ENCODE data around the gene RNU5B-1. TPM values are rescaled to one million over a fixed set of nuclear protein-coding genes. Genes with fewer than 3 reads are reported as not detected.

Gene RNU5B-1
- total and polyA plus RNA-seq, 2 donors from 2014 or later, result 54.0 TPM; not detected in 1

- H3K27me3 ChIP-seq (ENCODE audit: control insufficient read depth, insufficient read depth, low read length), result no peaks in the 10 kb centered on the region
- peaks cover 0 to 5% (median 0%) of the 10 kb centered on the region in 3 donors for H3K4me1 ChIP-seq (ENCODE audit: control insufficient read depth in 2 of 3, insufficient read depth in 2 of 3, low read depth in 1 of 3, low read length in 3 of 3)
- no peak overlapping the region for H3K27ac ChIP-seq (ENCODE audit: low read depth in 2 of 2, low read length in 2 of 2)
- H3K9ac ChIP-seq (ENCODE audit: low read length in 3 of 3), result no peak overlapping the region
- TF ChIP-seq, protein P1, sequence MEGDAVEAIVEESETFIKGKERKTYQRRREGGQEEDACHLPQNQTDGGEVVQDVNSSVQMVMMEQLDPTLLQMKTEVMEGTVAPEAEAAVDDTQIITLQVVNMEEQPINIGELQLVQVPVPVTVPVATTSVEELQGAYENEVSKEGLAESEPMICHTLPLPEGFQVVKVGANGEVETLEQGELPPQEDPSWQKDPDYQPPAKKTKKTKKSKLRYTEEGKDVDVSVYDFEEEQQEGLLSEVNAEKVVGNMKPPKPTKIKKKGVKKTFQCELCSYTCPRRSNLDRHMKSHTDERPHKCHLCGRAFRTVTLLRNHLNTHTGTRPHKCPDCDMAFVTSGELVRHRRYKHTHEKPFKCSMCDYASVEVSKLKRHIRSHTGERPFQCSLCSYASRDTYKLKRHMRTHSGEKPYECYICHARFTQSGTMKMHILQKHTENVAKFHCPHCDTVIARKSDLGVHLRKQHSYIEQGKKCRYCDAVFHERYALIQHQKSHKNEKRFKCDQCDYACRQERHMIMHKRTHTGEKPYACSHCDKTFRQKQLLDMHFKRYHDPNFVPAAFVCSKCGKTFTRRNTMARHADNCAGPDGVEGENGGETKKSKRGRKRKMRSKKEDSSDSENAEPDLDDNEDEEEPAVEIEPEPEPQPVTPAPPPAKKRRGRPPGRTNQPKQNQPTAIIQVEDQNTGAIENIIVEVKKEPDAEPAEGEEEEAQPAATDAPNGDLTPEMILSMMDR (IDR thresholded peaks at IDR 0.05; ENCODE audit: borderline replicate concordance, extremely low read depth, insufficient read depth), result no peak
- H3K9me3 ChIP-seq (ENCODE audit: control insufficient read depth in 2 of 3, insufficient read depth in 1 of 3, low read length in 3 of 3), result no peaks in the 10 kb centered on the region
- intact Hi-C loops (cut with DNase I), result no loop called here
- no peaks in the 10 kb centered on the region for H3K36me3 ChIP-seq (ENCODE audit: control insufficient read depth in 2 of 3, insufficient read depth in 3 of 3, low read length in 3 of 3)
- DNase-seq, result peak in 1 of 5 donors; percentile 59
- H3K4me3 ChIP-seq (ENCODE audit: low read length in 3 of 3), result no peak overlapping the region
- no peak for FAIRE-seq
Observed at GRCh38 chr15:65329984-65330735, 25.7 kb downstream of the RNU5B-1 start.

DNA sequence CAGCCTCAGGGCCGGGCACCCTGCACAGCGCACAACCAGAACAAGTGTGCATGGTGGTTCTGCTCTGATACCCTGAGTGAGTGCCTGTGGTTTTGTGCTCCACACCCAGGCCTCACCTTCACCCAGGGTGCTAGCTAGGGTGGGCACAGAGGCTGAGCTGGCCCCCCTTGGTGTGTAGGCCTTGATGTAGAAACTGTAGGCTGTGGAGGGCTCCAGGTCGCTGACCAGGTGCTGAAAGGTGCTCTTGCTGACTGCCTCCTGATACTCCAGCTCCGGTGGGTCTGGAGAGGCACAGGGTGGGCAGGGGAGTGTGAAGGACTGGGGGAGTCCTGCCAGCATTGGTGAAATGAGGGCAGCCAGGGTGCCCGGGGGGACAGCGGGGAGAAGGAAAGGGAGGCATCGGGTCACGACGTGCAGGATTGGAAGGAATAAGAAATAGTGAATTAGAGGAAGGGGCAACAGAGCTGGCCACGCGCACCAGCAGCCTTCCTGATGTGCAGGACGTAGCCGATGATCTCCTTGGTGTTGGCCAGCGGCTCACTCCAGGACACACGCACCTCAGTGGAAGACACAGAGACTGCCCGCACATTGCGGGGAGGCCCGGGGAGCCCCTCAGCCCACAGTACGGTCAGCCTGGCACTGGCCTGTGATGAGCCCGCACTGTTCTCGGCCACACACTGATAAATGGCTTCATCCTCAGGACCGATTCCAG lies 26.6 kb downstream of the RNU5B-1 start:
- DNase-seq, result peak in 1 of 5 donors; percentile 58
- Histone ChIP-seq H3K27ac (ENCODE audit: low read depth in 2 of 2, low read length in 2 of 2) (no peak overlapping the region), H3K4me1 (ENCODE audit: control insufficient read depth in 2 of 3, insufficient read depth in 2 of 3, low read depth in 1 of 3, low read length in 3 of 3) (peaks cover 0 to 5% (median 0%) of the 10 kb centered on the region in 3 donors), H3K27me3 (ENCODE audit: control insufficient read depth, insufficient read depth, low read length) (no peaks in the 10 kb centered on the region), H3K4me3 (ENCODE audit: low read length in 3 of 3) (no peak overlapping the region), H3K9me3 (ENCODE audit: control insufficient read depth in 2 of 3, insufficient read depth in 1 of 3, low read length in 3 of 3) (no peaks in the 10 kb centered on the region), H3K36me3 (ENCODE audit: control insufficient read depth in 2 of 3, insufficient read depth in 3 of 3, low read length in 3 of 3) (no peaks in the 10 kb centered on the region), H3K9ac (ENCODE audit: low read length in 3 of 3) (no peak overlapping the region)
- FAIRE-seq, result no peak
- intact Hi-C loops (cut with DNase I), result no loop called here
- TF ChIP-seq, protein P1 (IDR thresholded peaks at IDR 0.05; ENCODE audit: borderline replicate concordance, extremely low read depth, insufficient read depth), result no peak

DNA sequence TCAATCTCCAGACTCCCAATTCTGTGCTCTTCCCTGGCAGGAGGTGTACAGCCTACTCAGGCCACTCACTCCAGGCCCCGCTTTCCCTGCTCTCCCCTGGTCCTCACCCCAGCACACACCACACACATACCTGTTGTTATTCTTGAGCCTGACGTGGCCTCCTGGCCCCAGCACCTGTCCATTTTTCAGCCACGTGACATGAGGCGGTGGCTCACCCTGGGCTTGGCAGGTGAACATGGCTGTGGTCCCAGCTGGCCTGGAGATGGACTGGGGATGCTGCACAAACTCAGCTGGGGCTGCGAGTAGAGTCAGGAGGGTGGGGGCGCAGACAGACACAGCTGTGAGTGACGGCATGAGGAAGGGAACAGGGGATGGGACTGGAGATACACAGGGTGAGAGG lies 27.3 kb downstream of the RNU5B-1 start:
- no peaks in the 10 kb centered on the region for H3K36me3 ChIP-seq (ENCODE audit: control insufficient read depth in 2 of 3, insufficient read depth in 3 of 3, low read length in 3 of 3)

More for the DNA sequence above, 27.3 kb downstream of the RNU5B-1 start:
- FAIRE-seq (no peak), DNase-seq (peak in 2 of 5 donors; percentile 45 to 48)
- Histone ChIP-seq H3K27ac (ENCODE audit: low read depth in 2 of 2, low read length in 2 of 2) (no peak overlapping the region), H3K4me3 (ENCODE audit: low read length in 3 of 3) (no peak overlapping the region), H3K9me3 (ENCODE audit: control insufficient read depth in 2 of 3, insufficient read depth in 1 of 3, low read length in 3 of 3) (no peaks in the 10 kb centered on the region), H3K9ac (ENCODE audit: low read length in 3 of 3) (no peak overlapping the region), H3K27me3 (ENCODE audit: control insufficient read depth, insufficient read depth, low read length) (no peaks in the 10 kb centered on the region), H3K4me1 (ENCODE audit: control insufficient read depth in 2 of 3, insufficient read depth in 2 of 3, low read depth in 1 of 3, low read length in 3 of 3) (no peaks in the 10 kb centered on the region)
- intact Hi-C loops (cut with DNase I), result no loop called here
- TF ChIP-seq, protein P1 (IDR thresholded peaks at IDR 0.05; ENCODE audit: borderline replicate concordance, extremely low read depth, insufficient read depth), result no peak

Data from kidney (tissue), 14 donors.